Stimulated activated naive CD8-positive, alpha-beta T cell treated with anti-CD3 and anti-CD28 coated beads, Interleukin-15, amount 100 ng/mL, for 72 hours (primary cell): ENCODE data around the gene HMCN2.
"Not testable (repeated sequence)": the region's sequence is repeated elsewhere in the genome, so short reads cannot be mapped to it uniquely, and the experiment has no call there.

Experiments used
- ATAC-seq: fragments of 150-1000 bp; cut with Tn5 transposase; 2 replicates; pipeline ENCODE4 v1.10.0; 2021; ENCODE audit warnings: mild to moderate bottlenecking, moderate library complexity
- DNase-seq, 2 donors: peaks; one replicate each; pipeline ENCODE4 v3.0.0; 2021 to 2022
- H3K27ac Mint-ChIP-seq, 2 donors: one replicate each; pipeline ENCODE4 v1.8.0; 2022; ENCODE audit warnings: mild to moderate bottlenecking in 2 of 2, mixed read lengths in 2 of 2, moderate library complexity in 2 of 2
- H3K27me3 Mint-ChIP-seq: one replicate; pipeline ENCODE4 v1.8.0; 2022; ENCODE audit warnings: mixed read lengths
- H3K4me1 Mint-ChIP-seq: one replicate; pipeline ENCODE4 v1.8.0; 2022; ENCODE audit warnings: mild to moderate bottlenecking, mixed read lengths
- H3K4me3 Mint-ChIP-seq, 2 donors: one replicate each; pipeline ENCODE4 v1.8.0; 2022; ENCODE audit warnings: mild to moderate bottlenecking in 2 of 2, mixed read lengths in 2 of 2, moderate library complexity in 1 of 2
- H3K9me3 Mint-ChIP-seq, 2 donors: one replicate each; pipeline ENCODE4 v1.8.0; 2022; ENCODE audit warnings: mixed read lengths in 2 of 2

The HMCN2 gene

DNA sequence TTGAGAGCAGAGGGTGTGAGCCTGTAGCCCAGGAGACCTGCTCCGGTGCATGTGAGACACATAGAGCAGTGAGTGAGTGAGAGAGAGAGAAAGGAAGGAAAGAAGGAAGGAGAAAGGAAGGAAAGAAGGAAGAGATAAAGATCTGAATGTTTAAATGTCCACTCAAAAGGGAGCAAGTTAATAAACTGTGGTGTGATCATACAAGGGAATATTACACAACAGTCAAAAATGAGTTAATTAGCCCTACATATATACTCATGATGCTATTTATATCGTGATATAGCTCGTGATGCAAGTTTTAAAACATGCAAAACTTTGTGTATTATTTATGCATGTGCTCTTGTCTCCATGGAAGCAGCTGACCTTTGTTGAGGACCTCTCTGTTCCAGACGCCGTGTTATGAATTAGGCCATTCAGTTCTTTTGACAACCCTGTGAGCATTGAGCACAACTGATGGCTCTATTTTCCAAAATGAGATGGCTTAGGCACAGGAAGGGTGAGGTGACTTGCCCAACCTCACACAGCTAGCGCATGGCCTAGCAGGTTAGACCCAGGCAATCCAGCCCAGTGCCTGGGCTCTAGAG, 70.6 kb downstream of the HMCN2 start:
- H3K27me3 Mint-ChIP-seq, result peaks cover 38% of the 10 kb centered on the region
- DNase-seq (no peak), ATAC-seq (no peak)
- no peak overlapping the region for H3K27ac Mint-ChIP-seq
- H3K9me3 Mint-ChIP-seq, result no peaks in the 10 kb centered on the region
- H3K4me1 Mint-ChIP-seq, result peaks cover 13% of the 10 kb centered on the region
- no peak overlapping the region for H3K4me3 Mint-ChIP-seq

DNA sequence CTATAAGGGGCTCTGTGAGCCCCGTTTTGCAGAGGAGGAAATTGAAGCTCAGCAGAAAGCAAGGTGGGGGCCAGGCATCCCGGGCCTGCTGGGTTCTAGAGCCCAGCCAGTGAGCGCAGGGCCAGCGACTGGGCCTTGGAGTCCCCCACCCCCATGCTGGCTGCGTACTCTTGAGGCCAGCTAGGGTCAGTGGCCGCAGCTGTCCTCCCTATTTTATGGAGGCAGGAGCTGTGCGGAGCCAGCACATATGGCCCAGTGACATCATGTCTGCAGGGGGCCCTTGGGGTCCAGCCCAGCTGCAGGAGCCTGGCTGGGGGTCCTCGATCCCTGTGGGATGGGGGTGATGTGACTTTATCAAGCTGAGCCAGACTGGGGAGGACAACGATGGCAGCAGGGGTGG, 71.3 kb downstream of the HMCN2 start:
- DNase-seq (no peak), ATAC-seq (no peak)
- H3K4me1 Mint-ChIP-seq, result peaks cover 13% of the 10 kb centered on the region
- peaks cover 33% of the 10 kb centered on the region for H3K27me3 Mint-ChIP-seq
- H3K4me3 Mint-ChIP-seq, result no peak overlapping the region
- H3K27ac Mint-ChIP-seq, result no peak overlapping the region
- H3K9me3 Mint-ChIP-seq, result no peaks in the 10 kb centered on the region

DNA sequence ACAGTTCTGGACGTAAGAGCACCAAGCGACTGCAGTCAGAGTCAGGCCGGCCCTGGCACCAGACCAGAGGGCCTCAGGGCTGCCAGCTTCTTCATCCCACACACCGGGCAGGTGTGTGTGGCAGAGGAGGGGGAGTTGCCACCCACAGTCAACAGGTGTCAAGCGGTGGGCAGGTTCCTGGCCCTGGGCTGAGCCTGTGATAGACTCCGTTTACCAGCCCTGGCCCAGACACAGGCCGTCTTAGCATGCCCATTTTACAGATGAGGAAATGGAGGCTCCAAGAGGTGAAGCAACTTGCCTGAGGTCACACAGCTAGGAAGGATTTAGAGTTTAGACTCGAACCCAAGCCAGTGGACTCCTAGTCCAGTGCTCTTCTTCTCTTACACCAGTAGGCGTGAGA, 71.8 kb downstream of the HMCN2 start:
- Mint-ChIP-seq H3K9me3 (no peaks in the 10 kb centered on the region), H3K27me3 (peaks cover 29% of the 10 kb centered on the region), H3K4me3 (no peak overlapping the region), H3K27ac (no peak overlapping the region), H3K4me1 (peaks cover 13% of the 10 kb centered on the region)
- DNase-seq, result no peak
- no peak for ATAC-seq

DNA sequence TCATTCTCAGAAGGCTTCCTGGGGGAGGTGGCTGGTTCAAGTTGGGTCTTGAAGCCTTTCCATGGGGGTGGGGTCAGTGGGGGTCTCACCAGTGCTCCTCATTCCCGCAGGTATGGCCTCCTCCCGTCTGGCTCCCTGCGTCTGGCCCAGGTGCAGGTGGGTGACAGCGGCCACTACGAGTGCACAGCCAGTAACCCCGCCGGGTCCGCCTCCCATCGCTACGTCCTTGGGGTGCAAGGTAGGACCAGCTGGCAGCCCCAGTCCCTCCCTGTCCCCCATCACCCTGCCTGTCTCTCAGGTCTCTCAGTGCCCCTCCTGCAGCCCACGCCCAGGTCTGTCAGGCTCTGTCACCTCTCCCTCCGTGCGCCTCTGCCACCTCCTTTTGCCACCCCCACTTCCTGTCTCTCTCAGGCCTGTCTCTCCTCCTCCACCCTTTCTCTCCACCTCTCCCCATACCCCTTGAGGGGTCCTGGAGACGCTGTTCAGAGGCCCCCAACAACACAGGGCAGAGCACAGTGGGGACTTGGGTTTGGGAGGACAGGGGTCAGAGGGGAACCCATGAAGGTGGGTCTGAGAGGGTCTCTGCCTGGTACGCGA, 72.3 kb downstream of the HMCN2 start:
- Mint-ChIP-seq H3K4me3 (no peak overlapping the region), H3K27ac (no peak overlapping the region), H3K27me3 (peaks cover 23% of the 10 kb centered on the region), H3K4me1 (peaks cover 13% of the 10 kb centered on the region), H3K9me3 (no peaks in the 10 kb centered on the region)
- ATAC-seq (no peak), DNase-seq (no peak)

DNA sequence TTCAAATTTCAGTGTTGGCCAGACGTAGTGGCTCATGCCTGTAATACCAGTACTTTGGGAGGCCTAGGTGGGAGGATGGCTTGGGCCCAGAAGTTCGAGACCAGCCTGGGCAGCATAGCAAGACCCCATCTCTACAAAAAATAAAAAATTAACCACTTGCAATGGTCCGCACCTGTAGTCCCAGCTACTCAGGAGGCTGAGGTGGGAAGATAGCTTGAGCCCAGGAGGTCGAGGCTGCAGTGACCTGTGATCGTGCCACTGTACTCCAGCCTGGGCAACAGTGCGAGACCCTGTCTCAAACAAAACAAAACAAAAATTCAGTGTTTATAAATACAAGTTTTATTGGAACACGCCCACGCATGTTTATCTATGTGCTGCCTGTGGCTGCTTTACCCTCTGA, 73.3 kb downstream of the HMCN2 start:
- not testable (repeated sequence) for H3K4me3 Mint-ChIP-seq, DNase-seq, H3K27ac Mint-ChIP-seq, H3K9me3 Mint-ChIP-seq, H3K4me1 Mint-ChIP-seq, ATAC-seq
- H3K27me3 Mint-ChIP-seq, result peaks cover 13% of the 10 kb centered on the region

DNA sequence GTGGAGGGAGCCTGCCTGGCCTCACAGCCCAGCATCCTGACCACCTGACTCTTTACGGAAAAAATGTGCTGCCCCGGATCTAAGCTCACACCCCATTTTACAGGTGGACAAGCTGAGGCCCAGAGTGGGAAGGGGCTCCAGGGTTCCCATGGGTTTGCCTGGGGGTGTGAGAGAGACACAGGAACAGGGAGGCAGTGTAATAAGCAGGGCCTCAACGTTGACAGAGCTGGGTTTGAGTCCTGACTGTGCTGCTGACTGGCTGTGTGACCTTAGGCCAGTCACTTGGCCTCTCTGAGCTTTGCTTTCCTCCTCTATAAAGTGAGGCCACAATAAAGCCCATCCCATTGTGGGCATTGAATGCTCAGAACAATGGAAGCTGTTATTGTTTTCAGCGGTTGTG, 73.7 kb downstream of the HMCN2 start:
- Mint-ChIP-seq H3K27ac (no peak overlapping the region), H3K4me1 (peaks cover 7% of the 10 kb centered on the region), H3K4me3 (no peak overlapping the region), H3K27me3 (peaks cover 9% of the 10 kb centered on the region), H3K9me3 (no peaks in the 10 kb centered on the region)
- no peak for ATAC-seq
- DNase-seq, result no peak

DNA sequence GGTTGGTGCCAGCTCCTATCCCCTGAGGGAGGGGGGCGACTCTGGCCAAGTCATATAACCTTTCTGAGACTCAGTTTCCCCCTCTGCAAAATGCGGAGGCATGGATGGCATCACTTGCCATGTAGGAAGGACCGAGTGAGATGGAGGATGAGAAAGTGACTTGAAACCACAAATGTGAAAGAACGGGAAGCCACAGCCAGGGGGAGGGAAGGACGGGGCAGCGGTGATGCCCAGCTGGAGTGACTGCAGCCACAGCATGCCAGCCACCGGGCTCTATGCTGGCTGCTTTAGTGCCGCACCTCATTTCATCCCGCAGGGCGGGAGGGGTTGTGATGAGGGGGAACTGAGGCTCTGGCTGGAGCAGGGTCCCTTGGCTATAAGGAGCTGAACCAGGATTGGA, 74.5 kb downstream of the HMCN2 start:
- H3K4me3 Mint-ChIP-seq, result no peak overlapping the region
- ATAC-seq, result no peak
- H3K4me1 Mint-ChIP-seq, result peaks cover 7% of the 10 kb centered on the region
- no peaks in the 10 kb centered on the region for H3K9me3 Mint-ChIP-seq
- H3K27me3 Mint-ChIP-seq, result peaks cover 3% of the 10 kb centered on the region
- H3K27ac Mint-ChIP-seq, result no peak overlapping the region
- no peak for DNase-seq

DNA sequence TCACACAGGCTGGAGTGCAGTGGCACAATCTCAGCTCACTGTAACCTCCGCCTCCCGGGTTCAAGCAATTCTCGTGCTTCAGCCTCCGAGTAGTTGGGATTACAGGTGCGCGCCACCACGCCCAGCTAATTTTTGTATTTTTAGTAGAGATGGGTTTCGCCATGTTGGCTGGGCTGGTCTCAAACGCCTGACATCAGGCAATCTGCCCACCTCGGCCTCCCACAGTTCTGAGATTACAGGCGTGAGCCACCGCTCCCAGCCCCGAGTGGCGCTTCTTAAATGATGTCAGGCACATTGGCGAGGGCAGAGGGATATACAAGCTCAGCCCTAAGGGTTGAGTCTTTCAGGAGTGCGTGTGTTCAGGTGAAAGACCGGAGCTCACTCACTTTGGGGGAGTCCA, 75.0 kb downstream of the HMCN2 start:
- not testable (repeated sequence) for H3K9me3 Mint-ChIP-seq, H3K27ac Mint-ChIP-seq, H3K27me3 Mint-ChIP-seq, H3K4me3 Mint-ChIP-seq, H3K4me1 Mint-ChIP-seq, DNase-seq, ATAC-seq

DNA sequence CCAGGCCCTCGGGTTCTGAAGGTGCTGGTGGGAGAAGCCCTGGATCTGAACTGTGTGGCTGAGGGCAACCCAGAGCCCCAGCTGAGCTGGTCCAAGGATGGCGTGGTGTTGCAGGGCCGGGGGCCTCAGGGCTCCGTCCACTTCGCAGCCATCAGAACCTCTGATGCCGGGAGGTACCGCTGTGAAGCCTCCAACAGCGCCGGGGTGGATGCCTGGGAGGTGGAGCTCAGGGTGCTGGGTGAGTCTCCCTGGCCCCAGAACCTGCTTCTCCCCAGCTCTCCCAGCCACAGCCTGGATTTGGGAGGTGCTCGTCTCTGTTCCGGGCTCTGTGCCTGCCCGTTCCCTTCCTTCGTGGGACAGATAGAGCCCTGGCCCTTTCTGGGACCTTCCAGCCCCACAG, 75.6 kb downstream of the HMCN2 start:
- Mint-ChIP-seq H3K4me3 (no peak overlapping the region), H3K4me1 (peaks cover 7% of the 10 kb centered on the region), H3K27me3 (no peaks in the 10 kb centered on the region), H3K9me3 (no peaks in the 10 kb centered on the region), H3K27ac (no peak overlapping the region)
- ATAC-seq (no peak), DNase-seq (no peak)

DNA sequence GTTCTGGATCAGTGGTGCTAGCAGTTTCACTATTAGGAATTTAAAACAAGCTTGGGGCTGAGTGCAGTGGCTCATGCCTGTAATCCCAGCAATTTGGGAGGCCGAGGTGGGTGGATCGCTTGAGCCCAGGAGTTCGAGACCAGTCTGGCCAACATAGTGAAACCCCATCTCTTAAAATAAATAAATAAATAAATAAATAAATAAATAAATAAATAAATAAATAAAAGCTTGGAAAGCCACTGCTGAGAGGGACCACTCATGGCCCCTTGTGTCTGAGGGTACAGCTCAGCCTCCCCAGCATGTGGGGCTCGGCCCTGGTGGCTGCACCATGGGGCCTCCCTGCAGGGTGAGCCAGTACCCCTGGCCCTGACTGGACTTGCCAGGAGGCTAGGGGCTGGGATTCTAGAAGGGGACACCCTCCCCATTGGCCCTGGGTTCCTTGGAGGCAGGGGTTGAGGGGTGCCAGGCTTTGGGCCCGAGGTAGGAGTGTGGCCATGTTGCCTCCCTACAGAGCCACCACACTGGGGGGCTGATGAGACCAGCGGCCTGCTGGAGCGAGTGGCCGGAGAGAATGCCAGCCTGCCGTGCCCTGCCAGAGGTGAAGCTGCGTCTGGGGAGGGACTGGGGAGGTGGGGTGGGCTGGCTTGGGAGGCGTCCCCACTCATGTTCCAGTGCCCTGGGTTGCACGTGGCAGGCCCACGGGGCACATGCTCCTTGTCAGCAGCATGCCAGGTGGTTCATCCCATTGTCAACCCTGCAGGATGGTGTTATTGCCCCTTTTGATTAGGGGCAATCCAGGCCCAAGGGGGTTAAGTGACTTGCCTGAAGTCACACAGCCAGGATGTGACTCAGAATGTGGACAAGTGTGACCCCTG, 76.5 kb downstream of the HMCN2 start:
- H3K4me3 Mint-ChIP-seq, result no peak overlapping the region
- DNase-seq (no peak), ATAC-seq (no peak)
- H3K27me3 Mint-ChIP-seq, result no peaks in the 10 kb centered on the region
- H3K4me1 Mint-ChIP-seq, result peaks cover 7% of the 10 kb centered on the region
- no peaks in the 10 kb centered on the region for H3K9me3 Mint-ChIP-seq
- no peak overlapping the region for H3K27ac Mint-ChIP-seq

DNA sequence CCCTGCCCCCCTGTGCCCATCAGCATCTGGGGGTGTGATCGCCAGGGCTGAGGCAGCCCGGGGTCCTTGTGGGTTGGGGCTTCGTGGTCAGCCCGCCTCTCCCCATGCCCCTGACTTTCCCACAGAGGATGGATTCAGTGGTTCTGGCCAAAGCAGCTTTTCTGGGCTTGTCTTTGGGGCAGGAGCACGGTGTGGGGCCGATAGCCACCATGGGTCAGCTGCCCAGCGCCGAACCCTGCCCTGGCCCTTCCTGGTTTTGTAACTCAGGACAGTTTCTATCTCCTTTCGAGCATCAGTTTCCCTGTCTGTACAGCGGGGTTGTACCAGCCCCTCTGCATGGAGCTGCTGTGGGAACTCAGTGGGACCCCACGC, 77.1 kb downstream of the HMCN2 start:
- H3K27ac Mint-ChIP-seq, result no peak overlapping the region
- peaks cover 7% of the 10 kb centered on the region for H3K4me1 Mint-ChIP-seq
- no peaks in the 10 kb centered on the region for H3K27me3 Mint-ChIP-seq
- ATAC-seq (no peak), DNase-seq (no peak)
- H3K4me3 Mint-ChIP-seq, result no peak overlapping the region
- no peaks in the 10 kb centered on the region for H3K9me3 Mint-ChIP-seq

DNA sequence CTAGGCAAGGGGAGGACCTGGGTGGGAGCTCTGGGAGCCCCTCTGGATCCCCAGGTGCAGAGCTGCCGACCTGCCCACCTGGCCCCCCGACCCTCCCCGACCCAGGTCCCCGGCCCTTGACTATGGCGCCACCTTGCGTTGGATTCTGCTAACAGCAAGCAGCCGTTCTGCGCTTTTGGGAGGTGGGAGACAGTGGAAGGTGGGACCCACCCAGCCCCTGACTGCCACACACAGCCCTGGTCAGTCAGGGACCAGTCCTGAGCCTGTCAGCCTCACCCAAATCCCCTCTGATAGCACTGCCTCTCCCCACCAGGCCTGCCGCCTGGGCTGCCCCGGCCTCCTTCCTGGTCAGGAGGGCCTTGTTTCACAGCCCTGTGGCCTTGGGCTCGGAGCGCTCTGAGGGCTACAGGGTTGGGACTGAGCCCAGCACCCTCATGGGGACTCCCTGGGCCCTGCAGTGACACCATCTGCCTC, 77.9 kb downstream of the HMCN2 start:
- ATAC-seq, result no peak
- no peaks in the 10 kb centered on the region for H3K9me3 Mint-ChIP-seq

DNA sequence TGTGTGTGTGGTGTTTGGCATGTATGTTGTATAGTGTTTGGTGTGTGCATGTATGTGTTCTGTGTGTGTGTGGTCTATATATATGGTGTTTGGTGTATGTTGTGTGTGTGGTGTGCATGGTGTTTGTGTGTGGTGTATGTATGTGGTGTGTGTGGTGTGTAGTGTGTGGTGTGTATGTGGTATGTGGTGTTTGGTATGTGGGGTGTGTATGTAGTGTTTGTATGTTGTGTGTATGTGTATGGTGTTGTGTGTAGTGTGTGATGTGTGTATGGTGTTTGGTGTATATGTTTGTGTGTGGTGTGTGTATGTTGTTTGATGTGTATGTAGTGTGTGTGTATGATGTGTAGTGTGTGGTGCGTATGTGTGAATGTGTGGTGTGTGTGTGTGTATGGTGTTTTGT, 78.8 kb downstream of the HMCN2 start:
- Mint-ChIP-seq H3K27me3 (no peaks in the 10 kb centered on the region), H3K9me3 (no peaks in the 10 kb centered on the region), H3K4me1 (no peaks in the 10 kb centered on the region), H3K4me3 (no peak overlapping the region), H3K27ac (no peak overlapping the region)
- ATAC-seq (no peak), DNase-seq (no peak)

More for the DNA sequence above, 77.9 kb downstream of the HMCN2 start:
- no peaks in the 10 kb centered on the region for H3K27me3 Mint-ChIP-seq
- H3K27ac Mint-ChIP-seq, result no peak overlapping the region
- no peak overlapping the region for H3K4me3 Mint-ChIP-seq
- peak; percentile 29 to 33 for DNase-seq
- no peaks in the 10 kb centered on the region for H3K4me1 Mint-ChIP-seq

DNA sequence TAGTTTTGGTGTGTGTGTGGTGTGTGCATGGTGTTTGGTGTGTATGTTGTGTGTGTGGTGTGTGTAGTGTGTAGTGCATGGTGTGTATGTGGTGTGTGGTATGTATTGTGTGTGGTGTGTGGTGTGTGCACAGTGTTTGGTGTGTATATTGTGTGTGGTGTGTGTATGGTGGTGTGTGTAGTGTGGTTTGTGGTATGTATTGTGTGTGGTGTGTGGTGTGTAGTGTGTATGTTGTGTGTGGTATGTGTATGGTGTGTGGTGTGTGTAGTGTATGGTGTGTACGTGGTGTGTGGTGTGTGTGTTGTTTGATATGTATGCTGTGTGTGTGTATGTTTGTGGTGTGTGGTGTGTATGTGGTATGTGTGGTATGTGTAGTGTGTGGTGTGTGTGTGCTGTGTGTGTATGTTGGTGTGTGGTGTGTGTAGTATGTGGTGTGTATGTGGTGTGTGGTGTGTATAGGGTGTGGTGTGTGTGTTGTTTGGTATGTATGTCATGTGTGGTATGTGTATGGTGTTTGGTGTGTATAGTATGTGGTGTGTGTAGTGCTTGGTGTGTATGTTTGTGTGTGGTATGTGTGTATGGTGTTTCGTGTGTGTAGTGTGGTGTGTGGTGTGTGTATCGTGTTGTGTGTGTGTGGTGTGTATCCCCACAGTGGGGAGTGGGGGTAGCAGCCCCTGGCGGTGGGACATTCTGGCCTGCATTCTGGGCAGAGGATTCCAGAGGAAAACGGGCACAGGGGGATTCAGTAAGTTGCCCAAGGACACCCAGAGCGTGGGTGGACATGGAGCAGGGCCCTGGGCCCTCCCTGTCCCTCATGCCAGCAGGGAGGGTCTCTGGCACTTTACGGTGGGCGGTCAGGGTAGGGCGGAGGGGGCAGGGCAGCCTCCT, 79.7 kb downstream of the HMCN2 start:
- no peaks in the 10 kb centered on the region for H3K27me3 Mint-ChIP-seq
- no peaks in the 10 kb centered on the region for H3K9me3 Mint-ChIP-seq
- H3K4me3 Mint-ChIP-seq, result no peak overlapping the region
- DNase-seq (no peak), ATAC-seq (no peak)
- no peaks in the 10 kb centered on the region for H3K4me1 Mint-ChIP-seq
- H3K27ac Mint-ChIP-seq, result no peak overlapping the region

DNA sequence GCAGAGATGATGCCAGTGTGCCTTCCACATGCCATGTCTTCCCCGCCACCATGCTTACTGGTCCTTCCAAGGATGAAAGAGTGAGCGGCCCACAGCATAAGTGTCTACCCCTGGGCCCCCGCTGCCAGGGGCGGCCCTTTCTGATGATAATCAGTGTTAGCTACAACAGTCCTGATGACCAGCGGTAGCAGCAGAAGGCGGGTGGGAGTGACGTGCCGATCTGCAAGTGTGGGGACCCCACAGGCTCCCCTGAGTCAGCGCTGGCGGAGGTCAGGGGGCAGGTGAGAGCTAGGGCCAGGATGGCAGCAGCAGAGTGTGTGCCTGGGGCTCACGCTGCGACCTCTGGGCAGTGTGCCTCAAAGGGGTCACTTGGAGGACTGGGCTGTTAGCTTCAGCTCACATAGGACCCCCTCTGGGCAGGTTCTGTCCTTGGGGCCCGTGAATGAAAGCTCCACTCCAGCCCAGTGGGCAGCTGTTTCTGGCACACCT, 80.4 kb downstream of the HMCN2 start:
- no peak overlapping the region for H3K27ac Mint-ChIP-seq
- no peak for ATAC-seq

More for the DNA sequence above, 80.4 kb downstream of the HMCN2 start:
- Mint-ChIP-seq H3K4me1 (no peaks in the 10 kb centered on the region), H3K27me3 (no peaks in the 10 kb centered on the region), H3K4me3 (no peak overlapping the region), H3K9me3 (no peaks in the 10 kb centered on the region)
- no peak for DNase-seq
